GM18511 (cell line): Measurements from ENCODE around the gene CCDC24.

Experiments used
- ATAC-seq: cut with Tn5 transposase; IDR thresholded peaks from one replicate; pipeline ENCODE4 v1.9.1; 2021; ENCODE audit warnings: mild to moderate bottlenecking, moderate library complexity; ENCODE audit not compliant: unreplicated experiment

The CCDC24 gene

GRCh38 chr1:44037154-44037553 lies 45.8 kb downstream of the CCDC24 start:
- ATAC-seq: no peak

DNA sequence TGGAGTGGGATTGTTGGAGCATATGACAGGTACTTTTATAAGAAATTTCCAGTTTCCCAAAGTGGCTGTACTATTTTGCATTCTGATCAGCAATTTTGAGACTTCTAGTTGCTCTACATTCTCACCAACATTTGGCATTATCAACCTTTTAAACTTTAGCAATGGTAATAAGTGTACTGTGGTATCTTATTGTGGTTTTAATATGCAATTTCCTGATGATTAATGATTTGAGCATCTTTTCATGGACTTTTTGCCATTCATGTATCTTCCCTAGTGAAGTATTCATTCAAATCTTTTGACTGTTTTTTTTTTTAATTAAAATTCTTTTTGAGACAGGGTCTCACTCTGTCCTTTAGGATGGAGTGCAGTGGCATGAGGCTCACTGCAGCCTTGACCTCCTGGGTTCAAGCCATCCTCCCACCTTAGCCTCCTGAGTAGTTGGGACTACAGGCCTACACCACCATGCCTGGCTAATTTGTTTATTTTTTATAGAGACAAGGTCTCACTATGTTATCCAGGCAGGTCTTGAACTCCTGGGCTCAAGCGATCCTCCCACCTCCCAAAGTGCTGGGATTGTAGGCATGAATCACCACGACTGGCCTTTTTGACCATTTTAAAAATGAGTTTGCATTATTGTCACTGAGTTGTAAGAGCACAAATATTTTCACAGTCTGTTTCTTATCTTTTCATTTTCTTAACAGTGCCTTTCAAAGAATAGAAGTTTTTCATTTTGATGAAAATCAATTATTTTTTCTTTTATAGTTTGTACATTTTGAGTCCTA lies 47.7 kb downstream of the CCDC24 start:
- no peak for ATAC-seq

DNA sequence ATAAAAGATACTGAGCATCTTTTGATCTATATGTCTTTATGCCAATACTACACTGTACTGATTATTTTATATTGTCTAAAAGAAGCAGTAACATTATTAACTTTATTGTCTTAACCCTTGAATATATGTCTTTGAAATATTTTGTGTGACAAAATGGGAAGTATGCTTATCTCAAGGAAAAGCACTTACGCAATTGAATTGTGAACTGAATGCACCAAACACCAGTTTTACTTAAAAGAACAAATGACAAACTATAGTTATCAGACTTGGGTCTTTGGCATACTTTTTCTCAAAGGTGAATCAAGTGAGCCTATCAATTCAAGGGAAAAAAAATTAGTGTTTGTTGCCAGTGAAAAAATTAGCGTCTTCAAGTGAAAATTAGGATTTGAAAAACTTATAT lies 49.0 kb downstream of the CCDC24 start:
- no peak for ATAC-seq

DNA sequence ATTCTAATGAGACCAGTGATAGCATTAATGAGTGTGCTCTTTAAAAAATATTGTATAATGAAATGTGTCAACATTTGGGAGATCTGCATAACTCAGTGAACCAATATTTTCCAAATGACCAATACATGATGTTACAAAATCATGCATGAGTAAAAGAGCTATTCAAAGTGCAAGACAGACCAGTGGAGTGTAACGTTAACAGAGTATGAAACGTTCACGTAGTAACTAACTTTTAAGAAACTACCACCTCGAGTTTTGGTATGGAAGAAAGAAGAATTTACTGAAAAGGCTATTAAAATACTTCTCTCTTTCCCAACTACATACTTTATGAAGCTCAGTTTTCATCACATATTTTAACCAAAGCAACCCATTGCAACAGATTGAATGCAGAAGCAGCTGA lies 49.4 kb downstream of the CCDC24 start:
- no peak for ATAC-seq

DNA sequence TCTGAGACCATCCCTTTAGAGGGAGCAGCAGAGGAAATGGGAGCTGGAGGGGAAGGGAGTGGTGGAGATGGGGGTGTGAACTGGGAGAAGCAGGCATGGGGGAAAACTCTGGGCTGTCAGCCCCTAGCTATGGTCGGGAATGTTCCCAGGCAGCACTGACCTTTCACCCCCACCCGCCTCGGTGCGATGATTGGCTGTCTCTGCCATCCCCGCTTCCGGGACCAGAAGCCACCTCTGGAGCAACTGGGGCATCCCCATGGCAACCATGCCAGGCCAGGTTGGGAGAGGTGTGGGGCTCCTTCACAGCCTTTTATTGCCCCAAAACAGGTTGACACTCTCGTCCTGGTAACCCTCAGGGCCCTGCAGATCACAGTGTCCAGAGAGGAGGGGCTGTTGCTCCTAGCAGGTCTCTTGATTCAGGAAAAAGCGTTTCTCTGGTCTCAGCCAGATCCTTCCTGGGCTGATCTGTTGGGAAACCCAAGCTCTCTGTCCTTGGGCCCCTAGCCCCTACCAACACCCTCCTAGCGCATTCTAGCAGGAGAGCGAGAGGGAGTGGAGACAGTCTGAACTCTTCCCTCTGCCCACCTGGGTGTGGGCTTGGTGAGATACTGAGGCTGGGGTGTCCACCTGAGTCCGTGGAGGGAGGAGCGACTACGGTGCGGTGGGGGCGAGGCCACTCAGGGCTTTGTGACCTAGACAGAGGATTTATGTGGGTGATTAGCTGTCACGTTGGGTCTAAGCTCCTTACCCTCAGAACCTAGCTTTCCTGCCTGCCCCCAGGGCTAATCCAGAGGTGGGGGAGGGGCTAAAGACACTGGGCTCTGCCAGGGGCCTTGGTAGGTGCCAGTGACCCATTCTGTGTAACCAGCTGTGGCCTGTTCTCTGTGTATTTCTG lies 52.0 kb downstream of the CCDC24 start:
- ATAC-seq: no peak

DNA sequence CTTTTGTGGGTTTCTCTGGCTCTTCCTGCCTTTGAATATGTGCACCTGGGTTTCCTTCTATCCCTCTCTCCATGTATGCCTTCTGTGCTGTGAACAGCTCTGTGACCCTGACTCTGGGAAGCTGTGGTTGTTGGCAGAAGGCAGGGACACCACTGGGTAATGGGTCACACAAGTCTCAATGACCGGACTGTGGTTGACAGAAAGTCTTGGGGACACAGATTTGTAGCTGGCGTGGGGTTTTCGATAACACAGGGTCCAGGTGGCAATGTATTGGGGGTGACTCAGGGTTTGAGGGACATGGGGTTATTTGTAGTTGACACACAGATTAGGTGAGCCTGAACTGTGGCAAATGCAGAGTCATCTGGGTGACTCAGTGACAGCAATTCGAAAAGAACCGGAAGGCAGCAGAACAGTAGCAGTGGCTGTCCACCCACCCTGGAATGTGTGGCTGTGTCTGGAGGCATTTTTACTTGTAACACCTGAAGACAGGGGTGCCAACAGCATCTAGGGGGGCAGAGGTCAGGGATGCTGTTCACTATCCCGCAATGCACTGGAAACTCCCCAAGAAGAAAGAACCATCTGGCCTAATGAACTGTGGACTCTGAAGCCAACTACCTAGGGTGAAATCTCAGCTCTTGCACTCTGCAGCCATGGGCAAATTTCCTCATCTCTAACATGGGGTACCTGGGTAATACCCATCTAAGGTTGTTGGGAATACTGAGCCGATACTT lies 52.8 kb downstream of the CCDC24 start:
- no peak for ATAC-seq

- ATAC-seq: no peak
Observed at GRCh38 chr1:44045064-44045463, 53.7 kb downstream of the CCDC24 start.
